Heart left ventricle (tissue), 16 donors: ENCODE results near the gene ACKR2. TPM values are rescaled to one million over a fixed set of nuclear protein-coding genes. Genes with fewer than 3 reads are reported as not detected.

Source experiments
- ATAC-seq, 4 donors: fragments of 200-7000 bp; cut with Tn5 transposase; one replicate each; pipeline ENCODE4 v1.9.1; 2020 to 2022; ENCODE audit warnings: moderate library complexity in 4 of 4, mild to moderate bottlenecking in 3 of 4, moderate number of reproducible peaks in 1 of 4
- DNase-seq, 5 donors: peaks; one replicate each; pipeline ENCODE4 v3.0.0-alpha.2; 2020
- H3K27ac ChIP-seq, 12 donors: fragments of 200-600 bp; sonication (generic) in 4 of 12; one replicate each; pipeline versions ENCODE4 v1.5.0 to v1.8.0; 2016 to 2022; ENCODE audit warnings: mild to moderate bottlenecking in 2 of 12
- H3K27me3 ChIP-seq, 9 donors: fragments of 200-600 bp; sonication (generic) in 2 of 9; one replicate each; pipeline versions ENCODE4 v1.5.1 to v1.8.0; 2016 to 2022; ENCODE audit warnings: mild to moderate bottlenecking in 3 of 9
- H3K36me3 ChIP-seq, 9 donors: fragments of 200-600 bp; sonication (generic) in 2 of 9; one replicate each; pipeline versions ENCODE4 v1.5.0 to v1.8.0; 2018 to 2022; ENCODE audit warnings: mild to moderate bottlenecking in 2 of 9
- H3K4me1 ChIP-seq, 12 donors: fragments of 200-600 bp; sonication (generic) in 4 of 12; one replicate each; pipeline versions ENCODE4 v1.5.0 to v1.8.0; 2016 to 2022; ENCODE audit warnings: mild to moderate bottlenecking in 3 of 12
- H3K4me3 ChIP-seq, 12 donors: fragments of 200-600 bp; sonication (generic) in 4 of 12; one replicate each; pipeline versions ENCODE4 v1.5.0 to v1.8.0; 2017 to 2022; ENCODE audit warnings: mild to moderate bottlenecking in 9 of 12, moderate library complexity in 4 of 12
- H3K9me3 ChIP-seq, 12 donors: fragments of 200-600 bp; sonication (generic) in 4 of 12; one replicate each; pipeline versions ENCODE4 v1.5.0 to v1.8.0; 2016 to 2022; ENCODE audit warnings: mild to moderate bottlenecking in 1 of 12
- POLR2A ChIP-seq, 2 donors: fragments of 450-650 bp; IDR thresholded peaks; one replicate each; pipeline ENCODE4 v1.6.1; 2017; ENCODE audit warnings: antibody characterized with exemption in 2 of 2, mild to moderate bottlenecking in 2 of 2, moderate library complexity in 2 of 2
- WGBS, 4 donors: extraction: QIAGEN DNeasy Blood & Tissue Kit in 2 of 4; methylation state at CpG; one replicate each; pipeline versions ENCODE4 v1.1.5 to v1.1.7; 2013 to 2018; 5-methylcytosine and 5-hydroxymethylcytosine counted together
- intact Hi-C, 10 donors: fragments of 100-400 bp; cut with DNase I; formaldehyde crosslinking; loops; one replicate each; pipeline versions ENCODE4 v1.11.1 to v1.14.2; 2022
- polyA plus RNA-seq, 2 donors: library from polyadenylated mRNA; stranded (reverse); fragments of 200-250 nt; gene quantifications; one replicate each; pipeline ENCODE4 v1.2.3, GENCODE V29; 2013
- total RNA-seq, 9 donors: library from RNA; depleted of rRNA in 2 of 9; stranded (reverse); fragments of >200 nt in 2 of 9; fragmentation: NEBNext Ultra II Directional in 3 of 9; extraction: Animal tissue kit (Norgen Biotek cat#: 25700) in 3 of 9; gene quantifications; one replicate each; pipeline versions ENCODE4 v1.1.0 to v1.2.4, GENCODE V29; 2016 to 2023
- TF ChIP-seq, protein P1 (sequence below), 12 donors: fragments of 200-600 bp; sonication (generic) in 4 of 12; IDR thresholded peaks; one replicate each; pipeline versions ENCODE4 v1.5.0 to v1.8.0; 2018 to 2022; ENCODE audit warnings: antibody characterized with exemption in 12 of 12, mild to moderate bottlenecking in 5 of 12
- donor health status: ischemic (EF 13 %, LVEDD 7.1; RV severe dilation, severe dysfunction).
- donor health status: healthy with polysubstance abuse.
- donor health status: DM: no; HTN: yes; CAD: no.
- donor health status: DM: no; HTN: no; CAD: no.
- donor health status: ischemic (EF 25% LVEDD 6.9; RV normal size, moderate dysfunction).
- donor health status: ischemic (EF 25% LVEDD 5.7; RV mildly dilated, moderate dysfunction).
- donor health status: healthy.
- donor health status: DM: yes; HTN: yes; CAD: no.
- donor health status: ischemic (EF 35%, LVEDD 5.7; RV mildly dilated, moderate dysfunction).
- donor health status: nonischemic (EF 11% LVEDD 7.7; RV severe dilation, severe dysfunction).
- donor health status: DM: yes; HTN: yes; CAD: no.
- donor health status: PGD.
- donor health status: ischemic (EF 29% LVEDD 5.4; RV normal size, mild dysfunction).
- donor health status: nonischemic (EF 23%, LVEDD 6.1; RV moderate dilation, normal function).

Gene ACKR2
- total and polyA plus RNA-seq, 11 donors = 0.22 to 3.1 (median 0.65) TPM

DNA sequence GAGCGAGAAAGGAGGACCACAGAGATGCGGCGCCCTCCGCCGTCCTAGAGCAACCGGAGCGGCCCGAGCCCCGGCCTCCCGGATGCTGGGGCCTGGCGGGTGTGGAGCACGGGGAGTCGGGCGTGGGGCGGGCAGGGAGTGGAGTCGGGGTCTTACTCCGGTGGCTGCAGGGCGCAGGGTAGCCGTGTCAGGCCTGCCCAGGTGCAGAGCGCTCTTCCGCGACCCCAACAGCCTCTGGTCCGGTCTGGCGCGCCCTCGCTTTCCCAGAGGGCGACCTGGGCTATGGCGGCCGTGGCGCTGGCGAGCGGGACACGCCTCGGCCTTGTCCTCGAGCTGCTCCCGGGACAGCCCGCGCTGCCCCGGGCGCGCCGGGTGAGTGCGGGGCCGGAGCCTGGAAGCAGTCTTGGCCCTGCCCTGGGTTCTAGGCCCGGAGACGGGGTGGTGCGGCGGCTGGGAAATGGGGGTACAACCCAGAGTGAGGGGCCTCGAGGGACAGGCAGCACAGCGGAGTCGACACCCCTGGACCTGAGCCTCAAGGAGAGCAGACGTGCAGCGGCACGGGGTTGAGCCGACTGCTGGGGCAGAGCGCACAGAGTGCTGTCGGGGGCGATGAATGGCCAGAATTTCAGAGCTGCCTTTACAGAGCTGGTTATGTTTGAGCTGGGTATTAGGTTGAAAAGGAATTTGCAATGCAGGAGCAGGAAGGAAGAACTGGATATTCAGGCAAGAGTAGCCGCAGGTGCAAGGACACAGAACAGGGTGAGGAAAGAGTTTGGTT is 97.0 kb downstream of the ACKR2 start, which contains the start of gene ZNF662:
Gene ZNF662 (plus strand): TSS at position 73 of the 778 bp plus-strand sequence. CDS start 1,973 bp downstream, outside the sequence.
- H3K4me3 ChIP-seq = peak within 1 kb of the TSS; percentile 57 to 80 (median 68)
- TF ChIP-seq, protein P1, sequence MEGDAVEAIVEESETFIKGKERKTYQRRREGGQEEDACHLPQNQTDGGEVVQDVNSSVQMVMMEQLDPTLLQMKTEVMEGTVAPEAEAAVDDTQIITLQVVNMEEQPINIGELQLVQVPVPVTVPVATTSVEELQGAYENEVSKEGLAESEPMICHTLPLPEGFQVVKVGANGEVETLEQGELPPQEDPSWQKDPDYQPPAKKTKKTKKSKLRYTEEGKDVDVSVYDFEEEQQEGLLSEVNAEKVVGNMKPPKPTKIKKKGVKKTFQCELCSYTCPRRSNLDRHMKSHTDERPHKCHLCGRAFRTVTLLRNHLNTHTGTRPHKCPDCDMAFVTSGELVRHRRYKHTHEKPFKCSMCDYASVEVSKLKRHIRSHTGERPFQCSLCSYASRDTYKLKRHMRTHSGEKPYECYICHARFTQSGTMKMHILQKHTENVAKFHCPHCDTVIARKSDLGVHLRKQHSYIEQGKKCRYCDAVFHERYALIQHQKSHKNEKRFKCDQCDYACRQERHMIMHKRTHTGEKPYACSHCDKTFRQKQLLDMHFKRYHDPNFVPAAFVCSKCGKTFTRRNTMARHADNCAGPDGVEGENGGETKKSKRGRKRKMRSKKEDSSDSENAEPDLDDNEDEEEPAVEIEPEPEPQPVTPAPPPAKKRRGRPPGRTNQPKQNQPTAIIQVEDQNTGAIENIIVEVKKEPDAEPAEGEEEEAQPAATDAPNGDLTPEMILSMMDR (IDR thresholded peaks at IDR 0.05) = no peak
- TF ChIP-seq POLR2A (IDR thresholded peaks at IDR 0.05) = no peak
- peaks cover 0 to 22% (median 10%) of the 10 kb centered on the region in 12 donors for H3K4me1 ChIP-seq
- peaks cover 0 to 15% (median 0%) of the 10 kb centered on the region in 9 donors for H3K27me3 ChIP-seq
- DNase-seq (peak; percentile 48 to 79 (median 61)), ATAC-seq (peak; percentile 77 to 94 (median 92))
- intact Hi-C loops = no loop called here
- H3K36me3 ChIP-seq = peaks cover 0 to 31% (median 20%) of the 10 kb centered on the region in 9 donors
- 2 to 4% (median 2%) methylated on average over 15 to 59 of the region's 59 CpGs for WGBS, 4 donors
- H3K27ac ChIP-seq = peak within 1 kb of the TSS in 9 of 12 donors; percentile 36 to 79 (median 51)
- H3K9me3 ChIP-seq = peaks cover 0 to 11% (median 2%) of the 10 kb centered on the region in 12 donors

DNA sequence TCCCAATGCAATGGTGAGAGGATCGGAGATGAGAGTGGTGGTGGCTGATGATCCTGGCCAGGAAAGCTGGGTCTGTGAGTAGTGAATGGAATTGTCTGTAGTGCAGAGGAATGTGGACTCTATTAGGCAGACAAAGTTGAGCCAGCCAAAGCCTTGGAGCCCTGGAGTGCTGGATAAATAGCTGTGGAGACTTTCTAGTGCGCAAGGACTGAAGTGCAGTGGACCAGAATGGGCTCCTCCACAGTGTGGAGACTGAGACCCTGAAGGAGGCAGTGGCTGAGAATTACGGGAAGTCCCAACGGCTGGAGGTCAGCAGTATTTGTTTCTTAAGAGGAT is 97.6 kb downstream of the ACKR2 start:
- H3K4me3 ChIP-seq = peak overlapping the region; percentile 57 to 80 (median 68)
- no peak for DNase-seq
- peaks cover 0 to 37% (median 26%) of the 10 kb centered on the region in 9 donors for H3K36me3 ChIP-seq
- 68 to 75% (median 70%) methylated on average over 4 of the region's 4 CpGs for WGBS, 4 donors
- peaks cover 0 to 22% (median 10%) of the 10 kb centered on the region in 12 donors for H3K4me1 ChIP-seq
- H3K27ac ChIP-seq = peak overlapping the region in 2 of 12 donors; percentile 74 to 79
- intact Hi-C loops = no loop called here
- peaks cover 0 to 17% (median 5%) of the 10 kb centered on the region in 12 donors for H3K9me3 ChIP-seq
- ATAC-seq = peak in 3 of 4 donors; percentile 7 to 17 (median 9)
- no peak for TF ChIP-seq POLR2A (IDR thresholded peaks at IDR 0.05)
- TF ChIP-seq, protein P1 (IDR thresholded peaks at IDR 0.05) = no peak
- peaks cover 0 to 15% (median 0%) of the 10 kb centered on the region in 9 donors for H3K27me3 ChIP-seq

DNA sequence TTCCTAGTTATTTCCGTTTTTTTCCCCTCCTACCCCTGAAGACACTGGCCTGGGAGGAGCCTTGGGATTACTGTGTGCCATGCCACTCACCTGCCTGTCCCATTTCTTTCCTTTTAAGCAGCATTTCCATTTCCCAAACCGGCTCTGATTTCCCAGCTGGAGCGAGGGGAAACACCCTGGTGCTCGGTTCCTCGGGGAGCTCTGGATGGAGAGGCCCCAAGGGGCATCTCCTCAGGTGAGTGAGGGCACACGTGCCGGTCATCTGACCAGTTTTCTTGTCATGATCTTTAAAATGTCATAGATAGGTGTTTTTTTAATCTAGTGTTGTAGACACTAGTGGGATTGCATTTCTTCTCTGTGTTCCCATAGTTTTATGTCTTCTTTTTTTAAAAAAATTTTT is 99.4 kb downstream of the ACKR2 start:
- intact Hi-C loops = no loop called here
- WGBS, 4 donors = 85 to 95% (median 92%) methylated on average over 7 of the region's 7 CpGs
- peaks cover 1 to 49% (median 37%) of the 10 kb centered on the region in 9 donors for H3K36me3 ChIP-seq

More for the DNA sequence above, 99.4 kb downstream of the ACKR2 start:
- Histone ChIP-seq H3K4me1 (peaks cover 0 to 22% (median 10%) of the 10 kb centered on the region in 12 donors), H3K27ac (no peak overlapping the region), H3K27me3 (peaks cover 0 to 15% (median 0%) of the 10 kb centered on the region in 9 donors), H3K9me3 (peaks cover 0 to 29% (median 15%) of the 10 kb centered on the region in 12 donors), H3K4me3 (no peak overlapping the region)
- DNase-seq = no peak
- TF ChIP-seq, protein P1 (IDR thresholded peaks at IDR 0.05) = no peak
- TF ChIP-seq POLR2A (IDR thresholded peaks at IDR 0.05) = no peak
- no peak for ATAC-seq
